ENCODE data around the gene NOX4.
"Not testable (repeated sequence)": the region's sequence is repeated elsewhere in the genome, so short reads cannot be mapped to it uniquely, and the experiment has no call there.

DNA sequence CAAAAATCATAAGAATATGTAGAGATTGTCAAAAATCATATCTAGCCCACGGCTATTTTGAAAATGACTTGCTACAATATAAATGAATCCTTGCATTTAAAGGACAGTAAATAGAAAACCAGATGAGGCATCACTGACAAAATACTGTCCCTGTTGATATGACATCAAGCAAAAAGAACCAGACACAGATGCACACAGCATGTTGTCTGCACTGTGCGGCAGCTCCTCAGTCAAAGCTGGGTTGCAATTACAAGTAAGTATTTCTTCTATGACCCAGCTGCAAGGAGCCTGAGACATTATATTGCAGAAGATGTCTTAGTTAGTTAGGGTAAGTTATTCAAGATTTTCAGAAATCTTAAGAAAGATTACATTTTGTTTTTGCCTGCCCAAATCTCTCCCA, 136.7 kb downstream of the NOX4 start:
- TF ChIP-seq POLR2A (IDR thresholded peaks at IDR 0.05; ENCODE audit: low read depth, low read length); MYC (IDR thresholded peaks at IDR 0.05; ENCODE audit: low read depth, low read length); GATA2 (IDR thresholded peaks at IDR 0.05; ENCODE audit: insufficient read depth, insufficient read length, low read depth, low read length); MAX (IDR thresholded peaks at IDR 0.05; ENCODE audit: insufficient read depth, insufficient read length); EZH2 (IDR thresholded peaks at IDR 0.05; ENCODE audit: borderline replicate concordance, low read depth, low read length, severe bottlenecking); POLR2AphosphoS5 (IDR thresholded peaks at IDR 0.05; ENCODE audit: insufficient read depth, low read depth, low read length); JUN (IDR thresholded peaks at IDR 0.05; ENCODE audit: borderline replicate concordance, insufficient read depth, insufficient read length, low read depth); FOS (IDR thresholded peaks at IDR 0.05; ENCODE audit: borderline replicate concordance, insufficient read depth, low read length): not testable (repeated sequence)
- TF ChIP-seq, protein P1, sequence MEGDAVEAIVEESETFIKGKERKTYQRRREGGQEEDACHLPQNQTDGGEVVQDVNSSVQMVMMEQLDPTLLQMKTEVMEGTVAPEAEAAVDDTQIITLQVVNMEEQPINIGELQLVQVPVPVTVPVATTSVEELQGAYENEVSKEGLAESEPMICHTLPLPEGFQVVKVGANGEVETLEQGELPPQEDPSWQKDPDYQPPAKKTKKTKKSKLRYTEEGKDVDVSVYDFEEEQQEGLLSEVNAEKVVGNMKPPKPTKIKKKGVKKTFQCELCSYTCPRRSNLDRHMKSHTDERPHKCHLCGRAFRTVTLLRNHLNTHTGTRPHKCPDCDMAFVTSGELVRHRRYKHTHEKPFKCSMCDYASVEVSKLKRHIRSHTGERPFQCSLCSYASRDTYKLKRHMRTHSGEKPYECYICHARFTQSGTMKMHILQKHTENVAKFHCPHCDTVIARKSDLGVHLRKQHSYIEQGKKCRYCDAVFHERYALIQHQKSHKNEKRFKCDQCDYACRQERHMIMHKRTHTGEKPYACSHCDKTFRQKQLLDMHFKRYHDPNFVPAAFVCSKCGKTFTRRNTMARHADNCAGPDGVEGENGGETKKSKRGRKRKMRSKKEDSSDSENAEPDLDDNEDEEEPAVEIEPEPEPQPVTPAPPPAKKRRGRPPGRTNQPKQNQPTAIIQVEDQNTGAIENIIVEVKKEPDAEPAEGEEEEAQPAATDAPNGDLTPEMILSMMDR (IDR thresholded peaks at IDR 0.05; ENCODE audit: extremely low read depth in 1 of 2, insufficient read depth in 1 of 2, low read depth in 1 of 2, low read length in 2 of 2): not testable (repeated sequence)
